NCI-H1092 treated with DMSO at 0.1 percent for 48 hours (cell line): ENCODE data around the gene MYOT.
A peak's percentile ranks its signal among the peaks of the same experiment; 100 is the strongest.
"Not testable (repeated sequence)": the region's sequence is repeated elsewhere in the genome, so short reads cannot be mapped to it uniquely, and the experiment has no call there.

ENCODE experiments used
- DNase-seq: peaks from one replicate; lab custom pipeline; 2025; lab: John Stamatoyannopoulos, UW

MYOT gene, protein sequence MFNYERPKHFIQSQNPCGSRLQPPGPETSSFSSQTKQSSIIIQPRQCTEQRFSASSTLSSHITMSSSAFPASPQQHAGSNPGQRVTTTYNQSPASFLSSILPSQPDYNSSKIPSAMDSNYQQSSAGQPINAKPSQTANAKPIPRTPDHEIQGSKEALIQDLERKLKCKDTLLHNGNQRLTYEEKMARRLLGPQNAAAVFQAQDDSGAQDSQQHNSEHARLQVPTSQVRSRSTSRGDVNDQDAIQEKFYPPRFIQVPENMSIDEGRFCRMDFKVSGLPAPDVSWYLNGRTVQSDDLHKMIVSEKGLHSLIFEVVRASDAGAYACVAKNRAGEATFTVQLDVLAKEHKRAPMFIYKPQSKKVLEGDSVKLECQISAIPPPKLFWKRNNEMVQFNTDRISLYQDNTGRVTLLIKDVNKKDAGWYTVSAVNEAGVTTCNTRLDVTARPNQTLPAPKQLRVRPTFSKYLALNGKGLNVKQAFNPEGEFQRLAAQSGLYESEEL

GRCh38 chr5:137867664-137868063, at the start of gene MYOT:
Gene MYOT, plus strand, starts transcription at chr5:137867860. Its CDS starts 2,792 bp downstream, at chr5:137870652.
- no peak for DNase-seq

- no peak for DNase-seq
Measured at GRCh38 chr5:137819766-137820165, 47.9 kb upstream of the MYOT start.

DNA sequence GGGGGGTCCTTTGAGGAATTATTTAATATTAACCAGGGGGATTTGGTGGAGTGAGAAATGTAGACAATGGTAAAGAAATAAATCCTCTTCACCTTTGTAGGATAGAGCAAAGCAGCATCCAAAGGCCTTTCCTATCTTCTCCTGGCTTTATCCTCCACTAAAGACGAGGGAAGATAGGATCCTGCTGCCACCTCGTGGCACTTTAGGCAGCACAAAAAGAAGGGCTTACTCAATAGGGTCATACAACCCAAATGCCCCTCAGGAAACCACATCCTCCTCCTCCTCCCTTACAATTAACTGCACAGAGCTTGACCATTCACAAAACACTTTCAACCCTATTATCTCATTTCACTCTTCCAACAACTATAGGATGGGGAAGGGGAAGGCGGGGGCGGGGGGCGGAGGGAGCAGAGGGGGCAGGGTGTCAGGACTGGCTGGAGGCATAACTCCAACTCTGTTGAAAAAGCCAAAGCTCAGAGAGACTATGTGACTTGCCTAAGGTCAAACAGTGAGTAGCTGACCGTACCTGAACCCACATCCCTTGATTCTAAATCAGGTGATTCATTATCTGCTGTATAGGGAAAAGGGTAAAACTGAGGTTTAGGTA, 45.4 kb upstream of the MYOT start:
- DNase-seq: peak; percentile 0

GRCh38 chr5:137822984-137823383, 44.7 kb upstream of the MYOT start:
- DNase-seq: no peak

- no peak for DNase-seq
Measured at GRCh38 chr5:137825165-137825564, 42.5 kb upstream of the MYOT start.

GRCh38 chr5:137826067-137826466, 41.6 kb upstream of the MYOT start:
- no peak for DNase-seq

- no peak for DNase-seq
Measured at GRCh38 chr5:137828180-137828579, 39.5 kb upstream of the MYOT start.

GRCh38 chr5:137828664-137829063, 39.0 kb upstream of the MYOT start:
- DNase-seq: no peak

DNA sequence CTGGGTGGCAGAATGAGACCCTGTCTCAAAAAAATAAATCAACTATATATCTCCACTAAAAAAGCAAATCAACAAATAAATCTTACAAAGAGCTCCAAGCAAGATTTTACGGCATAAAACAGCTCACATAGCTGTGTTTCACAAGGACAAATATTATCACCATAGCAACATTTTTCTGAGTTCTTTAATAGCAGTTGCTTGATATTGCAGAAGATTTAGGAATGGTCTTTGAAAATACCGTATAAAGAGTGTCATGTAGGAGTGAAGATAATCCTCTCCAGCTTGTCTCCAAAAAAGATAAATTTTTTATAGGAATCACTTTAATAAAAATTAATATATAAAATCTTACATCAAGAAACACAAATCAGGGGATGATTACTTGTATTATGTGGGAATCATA, 36.6 kb upstream of the MYOT start:
- no peak for DNase-seq

DNA sequence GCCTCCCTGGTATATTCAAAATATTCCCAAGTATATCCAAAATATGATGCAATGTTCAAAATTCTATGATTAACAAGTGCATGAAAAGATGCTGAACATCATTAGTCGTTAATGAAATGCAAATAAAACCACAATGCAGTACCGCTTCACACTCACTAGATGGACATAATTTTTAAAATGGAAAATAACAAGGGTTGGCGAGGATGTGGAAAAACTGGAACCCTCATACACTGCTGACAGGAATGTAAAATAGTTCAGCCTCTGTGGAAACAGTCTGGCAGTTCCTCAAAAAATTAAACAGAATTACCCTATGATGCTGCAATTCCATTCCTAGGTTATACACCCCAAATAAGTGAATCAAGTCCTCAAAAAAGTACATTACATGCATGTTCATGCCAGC, 36.1 kb upstream of the MYOT start:
- no peak for DNase-seq

DNA sequence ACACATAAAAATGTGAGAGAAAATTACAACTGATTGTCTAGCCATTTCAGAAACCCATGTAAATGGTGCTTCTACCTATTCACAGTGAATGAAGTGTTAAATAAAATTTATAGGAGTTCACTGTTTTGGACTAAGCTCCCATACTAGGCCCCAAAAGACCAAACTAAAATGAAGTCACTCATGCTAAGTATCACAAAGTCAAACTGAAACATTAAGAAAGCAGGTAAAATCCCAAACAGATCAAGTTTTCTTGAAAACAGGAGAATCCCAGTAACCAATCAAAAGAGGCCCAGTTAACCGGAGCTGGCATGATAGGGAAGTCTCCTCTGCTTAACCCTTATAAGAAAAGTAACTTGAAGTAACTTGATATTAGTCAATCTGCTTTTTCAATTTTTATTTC, 35.2 kb upstream of the MYOT start:
- no peak for DNase-seq

DNA sequence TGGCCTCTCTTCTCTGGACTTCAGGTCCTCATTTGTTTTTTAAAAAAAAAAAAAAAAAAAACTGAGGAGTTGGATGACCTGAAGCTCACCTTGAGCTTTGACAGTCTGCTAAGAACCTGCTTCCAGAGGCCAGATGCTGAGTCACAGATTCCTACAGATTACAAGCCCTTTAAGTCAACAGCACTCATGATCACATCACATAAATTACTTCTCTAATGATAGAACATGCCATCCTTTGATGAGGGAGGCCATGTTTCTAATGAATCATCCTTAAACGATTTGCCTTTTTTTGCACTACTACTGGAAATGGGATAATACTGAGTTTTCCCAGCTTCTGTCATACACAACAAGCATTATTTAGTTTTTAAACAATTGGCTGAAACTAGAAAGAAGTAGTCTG, 34.2 kb upstream of the MYOT start:
- no peak for DNase-seq

GRCh38 chr5:137834498-137835049, 33.1 kb upstream of the MYOT start:
- DNase-seq: no peak

GRCh38 chr5:137836298-137836697, 31.4 kb upstream of the MYOT start:
- no peak for DNase-seq

DNA sequence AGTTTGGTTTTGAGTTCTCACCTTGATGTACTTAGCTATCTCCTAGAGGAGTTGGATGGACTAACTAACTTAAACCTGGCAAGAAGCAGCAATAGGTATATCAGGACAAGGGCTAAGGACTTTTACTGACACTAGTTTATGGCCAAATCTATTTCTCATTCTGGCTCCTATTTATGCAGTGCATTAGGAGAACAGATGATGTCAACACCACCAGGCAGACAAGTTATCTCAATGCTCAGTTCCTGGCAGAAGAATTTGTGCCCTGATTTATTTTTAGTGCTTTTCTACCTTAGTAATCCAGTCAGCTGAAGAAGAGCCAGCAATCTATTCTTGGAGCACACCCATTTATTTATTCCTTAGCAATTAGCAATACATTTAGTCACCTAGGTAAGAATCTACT, 30.7 kb upstream of the MYOT start:
- no peak for DNase-seq

- no peak for DNase-seq
Measured at GRCh38 chr5:137837491-137838394, 29.9 kb upstream of the MYOT start.

DNA sequence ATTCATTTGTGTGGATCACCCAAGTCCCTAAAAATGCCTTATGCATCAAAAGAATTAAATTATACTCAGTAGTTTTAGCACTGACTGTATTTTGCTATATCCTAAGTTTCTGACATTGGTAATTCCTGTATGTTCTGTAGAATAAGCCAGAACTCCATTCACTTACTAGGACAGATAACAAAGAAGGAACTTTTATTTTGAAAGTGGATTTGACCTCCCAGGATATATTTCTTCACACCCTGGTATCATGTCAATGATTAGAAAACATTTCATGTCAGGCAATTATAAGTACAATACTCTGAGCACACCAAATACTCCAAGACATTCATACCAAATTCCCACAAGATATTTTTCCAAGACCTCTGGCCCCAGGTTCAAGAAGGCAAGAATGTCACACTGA, 28.7 kb upstream of the MYOT start:
- DNase-seq: no peak

DNA sequence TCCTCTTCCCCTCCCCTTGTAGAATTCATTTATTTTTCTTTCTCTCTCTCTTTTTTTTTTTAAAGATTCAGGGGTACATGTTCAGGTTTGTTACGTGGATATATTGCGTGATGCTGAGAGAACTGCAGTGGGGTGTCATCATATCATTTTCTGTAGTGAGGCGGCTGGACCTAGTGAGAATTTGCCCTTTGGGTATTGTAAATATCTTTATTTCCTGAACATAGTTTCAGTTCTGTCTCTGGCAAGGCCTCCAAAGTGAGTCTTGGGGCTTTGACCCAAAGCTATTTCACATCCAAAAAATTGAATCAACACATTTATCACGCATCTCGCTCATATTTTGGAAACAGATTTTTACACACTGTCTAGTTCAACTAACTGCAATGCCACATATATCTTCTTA, 25.4 kb upstream of the MYOT start:
- DNase-seq: no peak

- DNase-seq: no peak
Measured at GRCh38 chr5:137843676-137844299, 23.9 kb upstream of the MYOT start.

DNA sequence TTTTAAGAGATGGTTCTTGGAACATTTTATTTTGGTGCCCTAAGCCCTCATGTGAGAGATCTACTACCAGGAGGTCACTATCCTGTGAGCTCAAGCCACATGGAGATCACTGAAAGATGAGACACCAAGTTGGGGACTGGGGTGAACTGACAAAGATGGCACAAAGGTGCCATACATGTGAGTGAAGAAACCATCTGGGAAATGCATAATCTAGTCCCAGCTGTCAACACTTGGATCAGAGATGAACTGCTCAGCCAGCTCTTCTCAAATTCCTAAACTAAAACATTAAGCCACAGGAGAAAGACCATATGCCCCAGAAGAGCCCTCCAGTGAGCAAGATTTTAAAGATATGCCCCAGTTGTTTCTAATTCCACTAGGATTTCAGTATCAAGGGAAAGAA, 22.2 kb upstream of the MYOT start:
- DNase-seq: no peak

DNA sequence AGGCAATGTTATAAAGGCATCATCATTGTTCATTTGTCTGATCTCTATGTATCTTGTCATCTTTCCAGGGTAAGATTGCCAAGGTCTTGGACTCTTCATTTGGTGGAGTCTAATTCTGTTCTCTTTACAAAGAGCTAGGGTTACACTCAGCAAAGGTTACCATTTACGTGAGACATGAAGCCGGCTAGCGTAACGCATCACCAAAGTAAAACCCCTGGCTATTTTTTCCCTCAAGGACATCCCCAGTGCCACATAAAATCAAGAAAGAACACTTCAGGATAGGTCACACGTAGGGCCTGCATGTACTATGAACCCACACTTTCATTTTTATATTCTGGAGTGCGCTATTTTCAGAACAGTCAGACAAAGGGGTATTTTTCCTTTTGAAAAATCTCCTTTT, 20.0 kb upstream of the MYOT start:
- DNase-seq: no peak

DNA sequence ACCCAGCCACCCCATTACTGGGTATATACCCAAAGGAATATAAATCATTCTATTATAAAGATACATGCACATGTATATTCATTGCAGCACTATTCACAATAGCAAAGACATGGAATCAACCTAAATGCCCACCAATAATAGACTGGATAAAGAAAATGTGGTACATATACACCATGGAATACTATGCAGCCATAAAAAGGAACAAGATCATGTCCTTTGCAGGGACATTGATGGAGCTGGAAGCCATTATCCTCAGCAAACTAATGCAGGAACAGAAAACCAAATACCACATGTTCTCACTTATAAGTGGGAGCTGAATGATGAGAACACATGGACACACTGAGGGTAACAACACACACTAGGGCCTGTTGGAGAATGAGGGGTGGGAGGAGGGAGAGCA, 14.5 kb upstream of the MYOT start:
- not testable (repeated sequence) for DNase-seq
